ENCODE measurements around the gene N4BP2L2.

- TF ChIP-seq CTCF (conservative IDR thresholded peaks at IDR 0.05) (no peak), ZFX (IDR thresholded peaks at IDR 0.05) (no peak)
Measured at GRCh38 chr13:32587811-32588170, 49.2 kb upstream of the N4BP2L2 start.
